ENCODE measurements around the gene AFP.

- TF ChIP-seq, protein P1, sequence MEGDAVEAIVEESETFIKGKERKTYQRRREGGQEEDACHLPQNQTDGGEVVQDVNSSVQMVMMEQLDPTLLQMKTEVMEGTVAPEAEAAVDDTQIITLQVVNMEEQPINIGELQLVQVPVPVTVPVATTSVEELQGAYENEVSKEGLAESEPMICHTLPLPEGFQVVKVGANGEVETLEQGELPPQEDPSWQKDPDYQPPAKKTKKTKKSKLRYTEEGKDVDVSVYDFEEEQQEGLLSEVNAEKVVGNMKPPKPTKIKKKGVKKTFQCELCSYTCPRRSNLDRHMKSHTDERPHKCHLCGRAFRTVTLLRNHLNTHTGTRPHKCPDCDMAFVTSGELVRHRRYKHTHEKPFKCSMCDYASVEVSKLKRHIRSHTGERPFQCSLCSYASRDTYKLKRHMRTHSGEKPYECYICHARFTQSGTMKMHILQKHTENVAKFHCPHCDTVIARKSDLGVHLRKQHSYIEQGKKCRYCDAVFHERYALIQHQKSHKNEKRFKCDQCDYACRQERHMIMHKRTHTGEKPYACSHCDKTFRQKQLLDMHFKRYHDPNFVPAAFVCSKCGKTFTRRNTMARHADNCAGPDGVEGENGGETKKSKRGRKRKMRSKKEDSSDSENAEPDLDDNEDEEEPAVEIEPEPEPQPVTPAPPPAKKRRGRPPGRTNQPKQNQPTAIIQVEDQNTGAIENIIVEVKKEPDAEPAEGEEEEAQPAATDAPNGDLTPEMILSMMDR (optimal IDR thresholded peaks at IDR 0.05 in 1 of 3, IDR thresholded peaks at IDR 0.05 in 1 of 3, conservative IDR thresholded peaks at IDR 0.05 in 1 of 3; ENCODE audit: extremely low read depth in 1 of 3, insufficient read depth in 2 of 3, low read length in 3 of 3) = no peak
- TF ChIP-seq EZH2 (IDR thresholded peaks at IDR 0.05; ENCODE audit: low read length) = no peak
Measured at GRCh38 chr4:73468170-73468569, 32.1 kb downstream of the AFP start.

Data from keratinocyte (primary cell).